Keratinocyte (primary cell): Measurements from ENCODE around the gene POLDIP3. TPM values are rescaled to one million over a fixed set of nuclear protein-coding genes. Genes with fewer than 3 reads are reported as not detected.

Experiments used
- DNase-seq: peaks from one replicate; pipeline ENCODE4 v3.0.0-alpha.2; 2011; ENCODE audit warnings: low read depth, missing footprints, low spot score
- FAIRE-seq: peaks from 2 replicates; lab custom pipeline; 2011; peaks lifted over from hg19 to GRCh38; lab: Jason Lieb, UNC
- H2AFZ ChIP-seq: 2 replicates; pipeline ENCODE4 v1.6.0; 2012; ENCODE audit warnings: low read length, control low read depth, inconsistent platforms; ENCODE audit not compliant: control insufficient read depth
- H3K27ac ChIP-seq: 2 replicates; pipeline ENCODE4 v1.5.1; 2011; ENCODE audit warnings: low read length; ENCODE audit not compliant: control insufficient read depth, insufficient read depth
- H3K27me3 ChIP-seq: 3 replicates; pipeline ENCODE4 v1.6.0; 2011; ENCODE audit warnings: low read length; ENCODE audit not compliant: control insufficient read depth, insufficient read depth; ENCODE audit errors: extremely low read depth
- H3K36me3 ChIP-seq, 2 experiments: 2 replicates in 1 of 2; 3 replicates in 1 of 2; pipeline ENCODE4 v1.5.1; 2011; ENCODE audit warnings: low read length in 2 of 2, mild to moderate bottlenecking in 1 of 2; ENCODE audit not compliant: control insufficient read depth in 2 of 2, insufficient read depth in 2 of 2; ENCODE audit errors: extremely low read depth in 1 of 2
- H3K4me1 ChIP-seq: 3 replicates; pipeline ENCODE4 v1.5.1; 2011; ENCODE audit warnings: low read length; ENCODE audit not compliant: control insufficient read depth, insufficient read depth; ENCODE audit errors: extremely low read depth
- H3K4me2 ChIP-seq: 3 replicates; pipeline ENCODE4 v1.6.0; 2011; ENCODE audit warnings: low read depth, low read length; ENCODE audit not compliant: control insufficient read depth, insufficient read depth; ENCODE audit errors: extremely low read depth
- H3K4me3 ChIP-seq, 3 experiments: fragments of 200-600 bp in 1 of 3; sonication (generic) in 1 of 3; 2 replicates in 2 of 3; 3 replicates in 1 of 3; pipeline ENCODE4 v1.5.1; 2011 to 2016; ENCODE audit warnings: low read length in 3 of 3, mild to moderate bottlenecking in 3 of 3, control low read depth in 2 of 3, inconsistent platforms in 1 of 3, low read depth in 1 of 3, mixed read lengths in 1 of 3, mixed run types in 1 of 3, moderate library complexity in 1 of 3; ENCODE audit not compliant: control insufficient read depth in 2 of 3, insufficient read depth in 2 of 3; ENCODE audit errors: extremely low read depth in 1 of 3
- H3K79me2 ChIP-seq: 2 replicates; pipeline ENCODE4 v1.6.0; 2012; ENCODE audit warnings: low read length; ENCODE audit not compliant: control insufficient read depth, insufficient read depth
- H3K9ac ChIP-seq: 3 replicates; pipeline ENCODE4 v1.6.0; 2011; ENCODE audit warnings: low read length; ENCODE audit not compliant: control insufficient read depth, insufficient read depth; ENCODE audit errors: extremely low read depth
- H3K9me1 ChIP-seq: 3 replicates; pipeline ENCODE4 v1.6.0; 2011; ENCODE audit warnings: low read length; ENCODE audit not compliant: control insufficient read depth, insufficient read depth; ENCODE audit errors: extremely low read depth
- H3K9me3 ChIP-seq: 2 replicates; pipeline ENCODE4 v1.5.1; 2012; ENCODE audit warnings: low read depth, low read length; ENCODE audit not compliant: control insufficient read depth
- H4K20me1 ChIP-seq: 3 replicates; pipeline ENCODE4 v1.6.0; 2011; ENCODE audit warnings: low read length; ENCODE audit not compliant: control insufficient read depth, insufficient read depth; ENCODE audit errors: extremely low read depth
- EZH2 ChIP-seq: IDR thresholded peaks from one replicate; pipeline ENCODE4 v1.6.1; 2012; ENCODE audit warnings: inconsistent platforms, mild to moderate bottlenecking, low read length, moderate library complexity
- dilution Hi-C: fragments of 300-500 bp; cut with MboI; formaldehyde crosslinking; loops from one replicate; pipeline ENCODE4 v1.7.0; 2020; ENCODE audit warnings: low sequenced_read_pairs; ENCODE audit not compliant: extremely low pct_ligation_motif_present
- polyA plus RNA-seq, 5 experiments: library from polyadenylated mRNA; depleted of rRNA in 3 of 5; stranded (reverse) in 3 of 5; stranded (forward) in 1 of 5; unstranded in 1 of 5; fragments of >200 nt; gene quantifications; 1 replicate in 1 of 5; 2 replicates in 3 of 5; 3 replicates in 1 of 5; pipeline versions ENCODE4 v1.2.1 to v1.2.3, GENCODE V29; 2011 to 2012; ENCODE audit warnings: missing spikeins in 2 of 5, low read depth in 1 of 5, low replicate concordance in 1 of 5
- TF ChIP-seq, protein P1 (sequence below), 3 experiments: IDR thresholded peaks in 1 of 3; conservative IDR thresholded peaks in 1 of 3; optimal IDR thresholded peaks in 1 of 3; 2 replicates in 2 of 3; 3 replicates in 1 of 3; pipeline versions ENCODE3 to v1.5.1; 2011; ENCODE audit warnings: low read length in 3 of 3, mild to moderate bottlenecking in 3 of 3, moderate library complexity in 2 of 3, control low read depth in 1 of 3, inconsistent platforms in 1 of 3; ENCODE audit not compliant: insufficient read depth in 2 of 3; ENCODE audit errors: extremely low read depth in 1 of 3

The POLDIP3 gene
- polyA plus RNA-seq, 1 donor (not counting 4 experiments of a cell fraction or from before 2014, with no cell fraction given): 41.9 TPM

DNA sequence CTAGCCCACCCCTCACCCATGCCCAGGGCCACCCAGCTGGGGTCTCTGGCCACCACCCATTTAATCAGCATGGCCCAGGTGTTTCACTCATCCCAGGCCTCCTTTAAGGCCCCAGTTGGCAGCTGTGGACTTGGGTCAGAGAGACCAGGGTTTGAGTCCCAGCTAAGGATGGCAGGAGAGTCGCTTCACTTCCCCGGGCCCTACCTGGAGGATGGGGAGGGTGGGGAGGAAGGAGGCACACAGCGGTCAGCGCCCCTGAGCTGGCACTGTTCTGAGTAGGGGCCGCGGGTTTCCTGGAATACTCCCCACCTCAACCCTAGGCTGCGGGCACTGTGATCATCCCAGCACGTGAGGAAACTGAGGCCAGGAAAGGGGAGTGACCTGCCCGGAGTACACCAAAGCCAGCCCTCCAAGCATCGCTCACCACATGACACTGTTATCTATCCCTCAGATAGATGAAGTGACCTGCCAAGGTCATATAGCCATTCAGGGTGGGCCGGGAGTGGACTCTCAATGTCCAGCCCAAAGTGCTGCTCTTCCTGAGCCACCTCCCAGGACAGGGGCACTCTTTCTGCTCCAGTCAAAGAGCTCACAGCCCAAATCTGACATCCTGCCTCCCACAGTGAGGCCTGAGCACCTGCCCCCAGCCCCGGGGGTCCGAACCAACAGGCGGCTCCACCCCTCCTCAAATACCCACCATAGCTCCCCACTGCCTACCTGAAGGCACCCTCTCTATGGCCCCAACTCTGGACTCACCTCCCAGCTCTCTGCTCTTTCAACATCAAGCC lies 29.1 kb upstream of the POLDIP3 start:
- Histone ChIP-seq H2AFZ (no peak overlapping the region), H3K9me1 (peaks cover 2% of the 10 kb centered on the region), H3K27me3 (no peaks in the 10 kb centered on the region), H4K20me1 (no peaks in the 10 kb centered on the region), H3K4me1 (peaks cover 42% of the 10 kb centered on the region), H3K36me3 (peaks cover 0 to 3% of the 10 kb centered on the region in 2 experiments), H3K9me3 (no peaks in the 10 kb centered on the region), H3K79me2 (peaks cover 88% of the 10 kb centered on the region), H3K27ac (peak overlapping the region; percentile 56), H3K4me2 (no peak overlapping the region), H3K9ac (peak overlapping the region; percentile 70), H3K4me3 (no peak overlapping the region)
- no peak for FAIRE-seq
- DNase-seq: no peak
- TF ChIP-seq EZH2: no peak
- TF ChIP-seq, protein P1, sequence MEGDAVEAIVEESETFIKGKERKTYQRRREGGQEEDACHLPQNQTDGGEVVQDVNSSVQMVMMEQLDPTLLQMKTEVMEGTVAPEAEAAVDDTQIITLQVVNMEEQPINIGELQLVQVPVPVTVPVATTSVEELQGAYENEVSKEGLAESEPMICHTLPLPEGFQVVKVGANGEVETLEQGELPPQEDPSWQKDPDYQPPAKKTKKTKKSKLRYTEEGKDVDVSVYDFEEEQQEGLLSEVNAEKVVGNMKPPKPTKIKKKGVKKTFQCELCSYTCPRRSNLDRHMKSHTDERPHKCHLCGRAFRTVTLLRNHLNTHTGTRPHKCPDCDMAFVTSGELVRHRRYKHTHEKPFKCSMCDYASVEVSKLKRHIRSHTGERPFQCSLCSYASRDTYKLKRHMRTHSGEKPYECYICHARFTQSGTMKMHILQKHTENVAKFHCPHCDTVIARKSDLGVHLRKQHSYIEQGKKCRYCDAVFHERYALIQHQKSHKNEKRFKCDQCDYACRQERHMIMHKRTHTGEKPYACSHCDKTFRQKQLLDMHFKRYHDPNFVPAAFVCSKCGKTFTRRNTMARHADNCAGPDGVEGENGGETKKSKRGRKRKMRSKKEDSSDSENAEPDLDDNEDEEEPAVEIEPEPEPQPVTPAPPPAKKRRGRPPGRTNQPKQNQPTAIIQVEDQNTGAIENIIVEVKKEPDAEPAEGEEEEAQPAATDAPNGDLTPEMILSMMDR (optimal IDR thresholded peaks at IDR 0.05 in 1 of 3, IDR thresholded peaks at IDR 0.05 in 1 of 3, conservative IDR thresholded peaks at IDR 0.05 in 1 of 3; ENCODE audit: extremely low read depth in 1 of 3, insufficient read depth in 2 of 3, low read length in 3 of 3): no peak
- dilution Hi-C loops: no loop called here

DNA sequence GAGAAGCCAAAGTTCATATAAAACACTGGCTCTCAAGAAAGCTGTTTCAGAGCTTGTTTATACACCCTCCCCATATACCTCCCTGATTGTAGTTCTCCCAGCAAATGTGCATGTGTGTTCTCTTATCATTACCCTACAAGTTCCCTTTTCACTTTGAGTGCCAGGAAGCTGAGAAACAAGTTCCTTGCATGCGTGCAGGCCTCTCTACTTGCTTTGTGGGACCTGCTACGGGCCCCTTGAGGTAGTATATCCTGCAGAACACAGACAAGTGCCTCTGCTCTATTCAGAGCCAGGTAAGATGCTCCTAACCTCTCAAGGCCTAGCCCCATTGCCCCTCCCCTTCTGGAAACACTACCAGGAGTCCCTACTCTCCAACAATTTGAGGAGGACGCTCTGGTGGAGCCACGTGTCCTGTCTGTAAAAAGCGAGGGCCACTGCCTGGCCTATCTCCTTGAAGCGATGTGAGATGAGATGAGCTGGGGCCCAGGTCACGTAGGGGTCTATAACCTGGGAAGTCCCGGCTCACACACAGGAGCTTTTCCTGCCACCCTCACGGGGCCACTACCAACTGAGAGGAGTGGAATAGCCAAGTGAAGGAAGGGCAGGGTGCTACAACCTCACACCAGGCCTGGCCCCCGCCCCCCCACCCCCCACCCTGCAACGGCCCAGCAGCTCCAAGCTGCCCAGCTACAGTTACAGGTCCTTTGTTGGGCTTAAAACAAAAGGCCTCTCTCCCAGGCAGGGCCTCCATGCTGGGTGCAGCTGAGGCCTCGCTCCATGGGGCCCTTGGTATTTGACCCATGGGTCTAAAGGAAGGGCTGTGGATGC lies 28.3 kb upstream of the POLDIP3 start:
- H3K79me2 ChIP-seq: peaks cover 82% of the 10 kb centered on the region
- no peak overlapping the region for H3K4me2 ChIP-seq

More for the DNA sequence above, 28.3 kb upstream of the POLDIP3 start:
- dilution Hi-C loops: no loop called here
- DNase-seq (no peak), FAIRE-seq (no peak)
- Histone ChIP-seq H4K20me1 (no peaks in the 10 kb centered on the region), H3K9me1 (peaks cover 2% of the 10 kb centered on the region), H3K4me1 (peaks cover 36% of the 10 kb centered on the region), H3K36me3 (peaks cover 0 to 3% of the 10 kb centered on the region in 2 experiments), H3K9ac (no peak overlapping the region), H3K4me3 (no peak overlapping the region), H3K9me3 (no peaks in the 10 kb centered on the region), H2AFZ (no peak overlapping the region), H3K27me3 (no peaks in the 10 kb centered on the region), H3K27ac (no peak overlapping the region)
- no peak for TF ChIP-seq EZH2
- TF ChIP-seq, protein P1 (optimal IDR thresholded peaks at IDR 0.05 in 1 of 3, IDR thresholded peaks at IDR 0.05 in 1 of 3, conservative IDR thresholded peaks at IDR 0.05 in 1 of 3; ENCODE audit: extremely low read depth in 1 of 3, insufficient read depth in 2 of 3, low read length in 3 of 3): no peak
